ENCODE measurements around the gene PROX2.

Gene PROX2, protein sequence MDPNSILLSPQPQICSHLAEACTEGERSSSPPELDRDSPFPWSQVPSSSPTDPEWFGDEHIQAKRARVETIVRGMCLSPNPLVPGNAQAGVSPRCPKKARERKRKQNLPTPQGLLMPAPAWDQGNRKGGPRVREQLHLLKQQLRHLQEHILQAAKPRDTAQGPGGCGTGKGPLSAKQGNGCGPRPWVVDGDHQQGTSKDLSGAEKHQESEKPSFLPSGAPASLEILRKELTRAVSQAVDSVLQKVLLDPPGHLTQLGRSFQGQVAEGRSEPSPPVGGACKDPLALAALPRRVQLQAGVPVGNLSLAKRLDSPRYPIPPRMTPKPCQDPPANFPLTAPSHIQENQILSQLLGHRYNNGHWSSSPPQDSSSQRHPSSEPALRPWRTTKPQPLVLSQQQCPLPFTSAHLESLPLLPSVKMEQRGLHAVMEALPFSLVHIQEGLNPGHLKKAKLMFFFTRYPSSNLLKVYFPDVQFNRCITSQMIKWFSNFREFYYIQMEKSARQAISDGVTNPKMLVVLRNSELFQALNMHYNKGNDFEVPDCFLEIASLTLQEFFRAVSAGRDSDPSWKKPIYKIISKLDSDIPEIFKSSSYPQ

DNA sequence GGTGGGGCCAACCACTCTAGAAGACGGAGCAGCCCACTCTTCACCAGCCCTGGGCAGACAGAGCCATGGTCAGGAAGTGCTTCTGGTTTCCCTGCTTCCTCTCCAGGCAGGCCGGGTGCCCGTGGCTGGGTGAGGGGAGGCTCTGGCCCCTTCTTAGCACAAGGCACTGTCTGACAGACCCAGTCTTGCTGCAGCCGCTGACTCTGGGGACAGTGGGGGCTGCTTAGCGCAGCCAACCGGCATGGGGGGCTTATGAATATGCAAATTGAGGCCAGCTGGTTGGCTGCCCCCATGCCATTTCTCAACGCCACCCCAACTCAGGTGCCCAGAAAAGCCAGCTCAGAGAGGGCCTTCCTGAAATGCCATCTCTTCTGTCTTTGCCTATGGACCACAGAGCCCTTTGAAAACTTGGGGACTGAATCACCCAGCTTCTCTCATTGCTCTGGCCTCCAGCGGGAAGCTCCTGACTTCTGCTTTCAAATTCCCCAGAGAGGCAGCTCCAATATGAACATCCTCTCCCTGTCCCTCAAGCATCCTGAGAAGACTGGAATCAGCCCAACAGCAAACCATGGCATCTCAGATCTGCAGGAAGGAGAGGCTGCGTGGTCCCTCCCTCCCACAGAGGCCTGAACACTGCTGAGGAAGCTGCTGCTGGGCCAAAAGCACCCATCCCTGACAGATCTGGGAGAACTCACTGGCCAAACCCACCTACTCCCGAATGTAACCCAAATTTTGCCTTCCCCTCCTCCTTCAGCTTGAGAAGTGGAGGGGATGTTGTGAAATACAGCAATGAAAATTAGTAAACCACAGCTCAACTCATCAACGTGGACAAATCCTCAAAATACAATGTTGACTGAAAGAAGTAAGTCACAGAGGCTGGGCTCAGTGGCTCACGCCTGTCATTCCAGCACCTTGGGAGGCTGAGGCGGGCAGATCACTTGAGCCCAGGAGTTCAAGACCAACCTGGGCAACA lies at the start of gene PROX2:
TSS of gene PROX2 (minus strand) at position 205 of the 973 bp plus-strand sequence. CDS start 12,311 bp downstream, outside the sequence.
- peak; percentile 9 to 18 for DNase-seq

DNA sequence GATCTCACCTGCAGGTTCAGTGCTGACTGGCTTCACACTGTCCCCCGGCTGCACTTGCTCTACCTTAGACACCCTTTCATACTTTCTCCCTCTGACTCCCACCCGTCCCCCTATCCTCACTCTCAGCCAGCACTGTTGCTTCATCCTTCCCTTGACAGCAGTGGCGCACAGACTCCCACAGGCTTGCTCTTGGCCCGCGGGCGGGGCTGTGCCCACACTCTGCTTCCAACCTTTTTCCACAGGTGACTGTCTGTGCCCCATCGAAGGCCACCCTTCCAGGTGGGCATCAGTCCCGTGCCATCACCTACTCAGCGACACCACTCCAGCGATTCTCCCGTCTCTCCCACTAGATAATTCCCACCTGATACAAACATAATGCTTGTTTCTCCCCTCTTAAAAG lies 48.1 kb upstream of the PROX2 start:
- DNase-seq, result no peak

DNA sequence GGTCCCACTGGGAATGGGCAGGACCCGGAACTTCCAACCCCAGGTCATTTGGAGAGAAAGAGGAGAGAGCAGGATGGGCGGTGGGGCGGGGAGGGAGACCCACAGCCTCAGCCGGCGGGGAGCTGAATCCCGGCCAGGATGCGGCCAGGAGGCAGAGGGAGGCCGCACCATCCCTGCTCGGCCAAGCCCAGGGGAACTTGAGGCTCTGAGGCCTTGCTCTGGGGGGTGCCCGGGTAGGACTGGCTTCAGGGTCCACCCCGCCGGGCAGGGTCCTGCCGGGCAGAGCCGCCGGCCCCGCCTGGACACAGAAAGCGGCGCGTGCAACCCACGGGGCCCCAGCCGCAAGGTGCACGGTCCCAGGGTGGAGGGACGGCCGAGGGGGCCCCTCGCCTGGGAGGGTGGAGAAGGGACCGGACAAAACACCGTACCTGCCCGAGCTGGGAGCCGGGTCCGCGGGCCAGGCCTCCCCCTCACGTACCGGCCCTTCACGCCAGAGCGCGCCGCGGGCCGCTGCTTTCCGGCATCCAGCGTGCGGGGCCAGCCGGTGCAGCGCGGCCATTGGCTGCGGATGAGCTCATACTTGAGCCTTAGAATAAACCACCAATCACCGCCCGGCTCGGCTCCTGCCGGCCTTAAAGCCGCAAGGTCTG lies 46.9 kb upstream of the PROX2 start, which contains the start of gene RPS6KL1:
TSS of gene RPS6KL1 (minus strand) at position 509 of the 650 bp plus-strand sequence. CDS start 1,719 bp downstream, outside the sequence.
- peak; percentile 73 to 76 for DNase-seq

DNA sequence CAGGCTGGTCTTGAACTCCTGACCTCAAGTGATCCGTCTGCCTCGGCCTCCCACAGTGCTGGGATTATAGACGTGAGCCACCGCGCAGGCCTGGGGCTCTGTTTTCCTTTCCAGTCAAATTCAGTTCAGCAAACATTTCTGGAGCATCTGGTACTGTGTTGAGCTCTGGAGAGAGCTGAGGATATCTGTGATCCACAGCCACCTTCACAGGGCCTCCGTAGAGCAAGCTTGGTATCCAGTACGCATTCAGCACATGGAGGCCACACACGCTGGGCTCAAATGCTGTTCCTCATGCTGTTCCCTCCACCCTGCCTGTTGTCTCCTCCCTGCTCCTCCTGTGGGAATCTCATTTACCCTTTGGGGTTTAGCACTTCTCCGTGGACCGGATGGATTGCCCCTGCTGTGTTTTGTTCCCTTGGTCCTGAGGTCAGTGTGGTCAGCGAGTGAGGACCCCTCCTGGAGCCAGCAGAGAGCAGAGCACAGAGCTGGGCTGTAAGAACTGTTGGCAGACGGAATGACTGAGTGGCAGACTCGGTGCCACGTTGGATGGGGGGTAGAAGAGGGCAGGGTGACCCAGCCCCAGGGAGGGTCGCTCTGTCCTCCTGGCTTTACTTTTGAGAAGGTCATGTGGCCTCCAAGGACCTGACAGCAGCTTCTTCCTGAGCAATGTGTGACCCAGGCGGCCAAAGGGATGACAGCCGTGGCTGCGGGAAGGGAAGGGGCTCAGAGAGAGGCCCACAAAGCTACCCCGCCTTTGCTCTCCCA lies 46.2 kb upstream of the PROX2 start:
- no peak for DNase-seq

DNA sequence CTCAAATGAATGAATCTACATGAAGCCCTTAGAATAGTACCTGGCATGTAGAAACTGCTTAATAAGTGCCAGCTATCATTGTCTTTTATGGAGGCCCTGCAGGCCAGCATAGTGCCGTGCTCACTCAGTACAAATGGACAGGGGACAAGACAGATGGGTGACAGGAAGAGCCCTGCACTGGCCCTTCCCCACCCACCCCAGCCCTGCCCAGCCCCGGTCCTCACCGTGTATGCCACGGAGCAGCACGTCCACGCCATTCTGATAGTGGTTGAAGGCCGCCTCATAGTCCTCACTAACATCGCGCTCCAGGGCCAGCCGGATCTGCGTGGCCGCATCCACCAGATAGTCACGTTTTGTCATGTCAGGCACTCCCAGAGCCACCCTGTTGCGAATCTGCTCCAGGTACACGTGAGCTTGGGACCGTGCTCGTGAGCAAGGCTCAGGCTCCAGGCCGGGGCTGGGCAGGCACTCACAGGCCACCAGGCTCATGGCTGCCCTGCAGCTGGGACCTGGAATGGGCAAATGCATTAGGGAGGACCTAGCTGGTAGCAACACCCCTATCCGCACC lies 45.2 kb upstream of the PROX2 start:
- DNase-seq, result no peak

DNA sequence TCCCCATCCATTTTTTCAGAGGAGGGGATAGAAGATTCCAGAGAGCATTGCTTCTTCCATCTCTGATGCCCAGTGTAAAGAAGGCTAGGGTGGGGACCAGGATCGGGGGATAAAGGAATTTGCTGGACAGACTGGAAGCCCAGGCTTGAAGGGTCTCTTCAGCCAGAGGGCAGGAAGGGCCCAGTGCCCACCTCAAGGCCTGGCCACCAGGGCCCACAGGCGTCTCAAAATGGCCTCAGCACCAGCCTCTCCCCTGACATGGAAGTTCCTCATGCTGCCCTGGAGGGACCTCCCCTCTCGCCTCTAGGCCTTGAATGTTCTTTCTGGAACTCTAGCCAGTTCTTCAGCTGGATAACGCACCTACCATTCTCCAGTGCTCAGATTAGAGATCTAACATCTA lies 44.3 kb upstream of the PROX2 start:
- DNase-seq, result no peak

DNA sequence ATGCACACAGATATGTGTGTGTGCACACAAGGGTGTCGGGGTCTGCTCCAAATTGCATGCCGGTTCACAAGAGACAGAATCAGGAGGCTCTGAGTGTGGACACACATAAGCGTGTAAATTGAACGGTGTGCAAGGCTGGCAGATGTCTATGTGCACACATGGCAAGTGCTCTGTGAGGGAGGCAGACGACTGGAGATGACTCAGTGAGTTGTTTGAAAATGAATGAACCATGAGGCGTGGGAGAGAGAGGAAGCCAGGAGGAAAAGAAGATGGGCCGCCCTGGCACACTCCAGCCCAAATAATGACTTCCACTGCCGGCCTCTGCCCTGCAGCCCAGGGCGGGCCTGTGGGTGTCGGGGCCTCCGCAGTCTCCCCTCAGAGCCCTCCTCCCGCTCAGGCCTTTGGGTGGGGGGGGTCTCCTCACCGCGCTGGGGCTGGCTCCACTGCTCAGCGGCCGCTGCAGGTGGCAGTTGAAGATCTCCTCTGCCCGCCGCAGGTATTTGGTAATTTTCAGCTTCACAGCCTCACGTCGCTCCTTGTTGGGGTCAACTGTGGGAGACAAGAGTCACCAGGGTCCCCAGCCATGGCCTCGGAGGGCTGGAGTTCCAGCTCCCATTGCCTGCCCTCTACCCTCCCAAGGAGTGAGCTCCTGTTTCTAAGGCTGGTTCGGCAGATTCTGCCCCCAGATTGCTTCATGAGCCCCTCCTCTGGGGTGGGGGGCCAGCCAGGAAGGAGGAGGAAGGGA lies 43.6 kb upstream of the PROX2 start:
- DNase-seq, result no peak

DNA sequence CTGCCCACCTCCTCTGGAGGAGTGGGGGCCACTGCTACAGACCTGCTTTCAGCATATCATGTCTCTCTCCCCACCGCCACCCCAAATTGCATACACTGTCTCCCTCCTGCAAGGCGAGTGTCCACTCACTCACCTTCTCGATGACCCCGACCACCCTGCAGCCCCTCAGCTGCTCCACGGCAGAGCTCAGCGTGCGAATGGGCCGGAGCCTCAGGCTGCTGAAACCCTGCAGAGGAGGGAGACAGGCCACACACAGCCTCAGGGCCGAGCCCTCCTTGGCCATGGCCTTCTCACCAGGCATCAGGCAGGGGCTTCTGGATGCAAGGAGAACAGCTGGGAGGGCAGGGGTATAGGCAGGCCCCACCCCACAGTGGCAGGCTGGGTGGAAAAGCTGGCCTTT lies 42.4 kb upstream of the PROX2 start:
- DNase-seq, result no peak

DNA sequence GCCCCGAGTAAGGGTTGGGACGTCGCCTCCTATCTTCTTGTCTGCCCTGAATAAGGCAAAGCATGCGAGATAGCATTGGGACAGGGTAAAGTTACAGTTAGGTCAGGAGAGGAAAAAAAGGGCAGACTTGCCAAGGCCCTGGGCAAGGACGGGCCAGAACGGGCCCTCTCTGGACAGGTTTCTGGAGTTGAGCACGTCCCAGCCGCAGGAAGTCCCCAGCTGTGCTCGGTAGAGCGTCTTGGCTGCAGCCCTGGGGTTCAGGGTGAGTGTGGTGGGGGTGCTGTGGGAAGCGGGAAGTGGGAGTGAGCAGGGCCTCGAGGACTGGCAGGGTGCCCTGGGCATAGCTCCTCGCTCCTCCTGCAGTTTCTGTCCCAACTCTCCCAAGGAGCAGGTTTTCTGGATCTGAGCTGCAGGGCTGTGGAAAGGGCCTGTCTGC lies 41.7 kb upstream of the PROX2 start:
- no peak for DNase-seq

DNA sequence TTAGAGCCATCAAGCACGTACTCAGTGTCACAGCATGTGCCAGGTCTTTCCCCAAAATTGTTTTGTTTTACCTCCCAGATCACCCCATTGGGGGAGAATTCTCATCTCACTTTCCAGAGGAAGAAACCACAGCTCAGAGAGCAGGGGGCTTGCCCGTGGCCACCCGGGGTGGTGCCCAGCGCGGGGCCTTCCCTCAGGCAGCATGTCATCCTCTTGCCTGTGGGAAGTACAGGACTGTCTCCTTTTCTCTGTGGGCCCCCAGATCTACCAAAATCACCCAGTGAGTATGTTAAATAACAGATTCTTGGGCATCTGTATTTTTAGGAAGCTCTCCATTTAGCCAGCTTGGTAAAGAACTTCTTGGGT lies 41.2 kb upstream of the PROX2 start:
- DNase-seq, result no peak

DNA sequence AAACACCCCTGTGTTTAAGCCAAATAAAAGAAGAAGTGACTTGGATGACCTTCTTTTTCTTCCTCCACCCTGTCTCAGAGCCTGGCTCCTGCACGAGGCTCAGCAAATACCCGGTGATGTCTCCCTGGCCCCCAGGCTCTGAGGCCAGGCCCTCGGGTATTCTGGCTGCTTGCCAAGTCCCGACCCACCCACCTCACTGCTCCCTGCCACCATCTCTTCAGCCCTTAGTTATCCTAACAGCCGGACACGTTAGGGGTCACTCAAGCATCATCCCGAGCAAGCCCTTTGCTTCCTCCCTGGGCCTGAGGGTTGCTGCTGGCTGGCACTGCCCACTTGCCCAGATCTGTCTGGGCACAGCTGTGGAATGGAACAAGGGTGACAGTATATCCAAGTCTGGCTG lies 39.9 kb upstream of the PROX2 start:
- no peak for DNase-seq

DNA sequence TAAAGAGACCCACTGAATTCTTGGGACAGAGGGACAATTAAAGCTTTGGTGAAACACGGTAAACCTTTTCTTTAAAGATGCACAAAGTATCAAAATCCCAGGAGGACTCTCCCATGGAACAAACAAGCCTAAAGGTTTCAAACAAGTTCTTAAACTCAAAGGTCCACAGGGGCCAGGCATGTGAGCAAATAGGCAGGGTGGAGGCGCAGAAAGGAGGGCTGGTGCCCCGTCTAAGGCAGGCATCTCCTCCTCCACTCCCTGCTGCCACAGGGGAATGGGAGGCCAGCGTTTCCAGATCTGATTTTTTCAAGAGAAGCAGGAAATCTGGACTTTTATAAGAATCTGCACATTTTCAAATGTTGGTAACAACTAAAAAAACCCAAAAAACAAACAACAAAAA lies 39.5 kb upstream of the PROX2 start:
- DNase-seq, result no peak

DNA sequence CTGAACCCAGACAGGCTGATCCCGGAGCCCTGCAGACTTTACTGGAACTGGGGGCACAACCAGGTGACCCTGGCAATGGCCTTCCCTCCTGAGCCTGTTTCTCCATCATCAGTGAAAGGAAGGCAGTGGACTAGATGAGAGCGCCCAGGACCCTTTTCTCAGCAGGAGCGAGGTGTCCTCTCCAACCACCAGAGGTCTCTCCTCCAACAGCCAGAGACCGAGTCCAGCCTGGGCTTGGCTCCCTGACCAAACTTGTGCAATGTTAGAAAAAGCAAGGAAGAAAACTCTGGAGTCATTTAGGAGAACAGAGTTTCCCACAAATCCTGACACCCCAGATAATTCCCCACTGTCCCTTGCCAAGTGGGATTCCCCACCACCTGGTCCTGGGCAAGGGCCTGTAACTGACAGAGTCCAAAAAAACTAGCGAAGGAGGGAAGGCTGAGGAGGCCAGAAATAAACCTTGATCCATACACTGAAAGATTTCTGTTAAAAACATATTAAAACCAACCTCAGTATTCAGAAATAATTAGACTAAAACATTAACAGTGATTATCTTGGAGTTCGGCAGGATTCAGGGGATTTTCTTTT lies 38.1 kb upstream of the PROX2 start:
- DNase-seq, result peak; percentile 21 to 27

DNA sequence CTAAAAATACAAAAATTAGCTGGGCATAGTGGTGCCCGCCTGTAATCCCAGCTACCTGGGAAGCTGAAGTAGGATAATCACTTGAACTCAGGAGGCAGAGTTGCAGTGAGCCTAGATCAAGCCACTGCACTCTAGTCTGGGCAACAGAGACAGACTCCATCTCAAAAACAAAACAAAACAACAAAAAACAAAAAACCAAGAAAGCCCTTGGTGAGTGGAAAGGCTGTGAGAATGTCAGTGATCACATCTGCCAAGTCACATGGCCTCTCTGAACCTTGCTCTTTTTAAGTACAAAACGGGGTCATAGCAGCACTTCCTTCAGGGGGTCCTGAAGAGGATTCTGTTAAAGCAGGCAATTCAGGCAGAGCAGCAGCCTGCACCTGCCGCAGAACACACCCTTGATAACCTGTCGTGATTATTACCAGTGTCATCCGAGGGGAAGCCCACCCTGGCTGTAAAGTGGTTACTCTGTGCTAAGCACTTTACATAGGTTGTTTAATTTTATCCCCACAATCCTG lies 37.5 kb upstream of the PROX2 start:
- no peak for DNase-seq

DNA sequence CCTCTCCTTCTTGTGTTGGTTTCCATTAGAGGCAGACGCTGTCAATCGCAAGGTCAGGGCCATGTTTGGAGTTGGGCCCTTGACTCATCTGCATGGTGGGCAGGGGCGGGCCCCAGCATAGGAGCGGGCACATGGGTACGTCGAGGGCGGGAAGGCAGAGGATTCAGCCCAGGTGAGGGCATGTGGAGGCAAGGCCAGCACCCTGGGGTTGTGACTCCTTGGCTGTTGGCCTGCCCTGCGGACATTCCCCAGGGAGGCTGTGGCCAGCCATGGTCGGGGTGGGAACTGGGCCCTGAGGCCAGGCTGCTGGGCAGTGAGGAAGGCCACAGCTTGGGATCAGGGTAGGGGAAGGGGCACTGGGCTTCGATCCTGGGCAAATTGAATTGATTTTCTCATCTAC lies 36.9 kb upstream of the PROX2 start:
- DNase-seq, result no peak

DNA sequence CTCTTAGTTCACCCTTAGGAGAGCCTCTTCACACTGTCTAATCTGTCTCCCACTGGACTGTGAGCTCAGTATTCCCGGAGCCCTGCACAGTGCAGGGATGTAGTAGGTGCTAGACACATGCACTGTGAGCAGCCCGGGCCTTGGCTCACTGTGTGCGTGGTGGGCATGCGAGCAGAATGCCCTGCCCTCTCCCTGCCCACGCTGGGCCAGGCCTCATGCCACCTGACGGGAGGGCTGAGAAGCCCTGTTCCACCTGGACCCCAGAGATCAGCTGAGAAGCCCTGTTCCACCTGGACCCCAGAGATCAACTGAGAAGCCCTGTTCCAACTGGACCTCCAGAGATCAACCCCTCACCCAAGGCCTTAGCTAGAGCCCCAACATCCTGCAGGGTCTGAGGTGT lies 36.2 kb upstream of the PROX2 start:
- DNase-seq, result no peak

DNA sequence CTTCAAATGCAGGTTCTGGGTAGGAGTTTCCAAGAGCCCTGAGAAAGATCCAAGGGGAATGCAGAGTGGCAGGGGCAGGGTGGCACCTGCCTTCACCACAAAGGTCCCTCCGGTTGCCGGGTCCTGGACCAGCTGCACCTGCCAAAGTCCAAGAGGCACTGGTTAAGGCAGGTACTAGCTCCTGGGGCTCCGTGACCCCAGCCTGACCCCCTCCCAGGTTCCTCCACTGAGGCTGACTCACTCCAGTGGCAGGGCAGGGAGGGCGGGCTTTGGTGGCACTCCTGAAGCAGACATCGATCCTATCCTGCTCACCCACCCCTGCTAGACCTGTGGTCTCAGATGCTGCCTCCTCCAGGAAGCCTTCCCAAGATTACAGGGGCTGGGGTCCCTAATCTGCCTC lies 35.8 kb upstream of the PROX2 start:
- DNase-seq, result no peak

DNA sequence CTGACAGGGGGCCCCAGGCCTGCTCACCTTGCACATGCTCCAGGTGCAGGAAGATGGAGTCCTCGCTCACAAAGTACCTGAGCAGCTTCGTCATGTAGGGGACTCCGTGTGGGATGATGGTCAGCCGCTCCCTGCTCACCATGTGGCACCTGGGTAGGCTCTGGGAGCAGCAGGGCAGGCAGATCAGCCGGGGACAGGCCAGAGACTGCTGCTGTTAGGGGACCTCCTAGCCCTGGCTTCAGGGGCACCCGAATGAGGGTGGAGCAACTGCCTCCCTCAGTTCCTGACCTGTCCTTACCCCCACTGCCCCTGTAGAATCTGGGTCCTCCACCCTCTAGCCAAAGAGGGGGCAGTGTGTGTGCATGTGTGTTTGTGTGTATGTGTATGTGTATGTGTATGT lies 35.3 kb upstream of the PROX2 start:
- no peak for DNase-seq

DNA sequence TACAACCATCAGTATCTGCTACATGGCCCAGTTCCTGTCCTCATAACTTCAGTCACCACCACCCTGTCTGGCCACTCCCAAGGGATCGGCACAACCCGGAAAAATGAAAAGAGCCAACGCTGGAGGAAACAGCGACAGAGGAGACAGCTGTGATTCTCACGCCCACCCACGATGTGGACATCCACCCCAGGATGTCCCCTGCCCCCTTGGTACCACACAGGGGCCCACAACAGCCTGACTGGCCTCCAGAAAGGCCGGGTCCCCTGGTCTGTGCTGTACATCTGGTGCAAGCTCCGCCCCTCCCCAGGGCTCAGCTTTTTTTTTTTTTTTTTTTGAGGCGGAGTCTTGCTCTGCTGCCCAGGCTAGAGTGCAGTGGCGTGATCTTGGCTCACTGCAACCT lies 34.6 kb upstream of the PROX2 start:
- DNase-seq, result no peak

DNA sequence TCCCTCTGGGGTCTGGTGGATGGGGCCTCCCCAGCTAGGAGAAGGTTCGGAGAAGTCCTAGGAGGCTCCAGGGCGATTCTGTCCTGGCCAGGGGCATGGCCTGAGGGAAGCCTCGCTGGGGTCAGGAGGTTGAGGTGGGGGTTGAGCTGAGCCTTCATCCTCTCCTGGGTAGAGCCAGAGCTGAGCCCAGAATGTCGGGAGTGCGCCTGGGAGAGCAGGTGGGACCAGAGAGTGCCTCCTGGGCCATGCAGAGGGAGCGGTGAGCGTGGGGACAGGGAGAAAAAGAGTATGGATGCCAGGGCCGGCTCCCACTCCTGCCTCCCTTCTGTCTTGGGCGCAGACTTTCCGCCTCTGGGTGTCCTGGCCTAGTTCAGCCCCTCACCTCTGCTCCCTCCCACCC lies 34.0 kb upstream of the PROX2 start:
- no peak for DNase-seq
